Stimulated activated CD4-positive, alpha-beta T cell treated with anti-CD3 and anti-CD28 coated beads, Interleukin-15, amount 100 ng/mL, for 1 hour (primary cell): ENCODE measurements around the gene LRCH3.

Experiments used
- DNase-seq, 2 donors: peaks; one replicate each; pipeline ENCODE4 v3.0.0-alpha.2; 2020; ENCODE audit warnings: low read depth in 1 of 2, low spot score in 1 of 2

The LRCH3 gene

GRCh38 chr3:197791892-197792647, 1.0 kb downstream of the LRCH3 start:
- no peak for DNase-seq

GRCh38 chr3:197793247-197793646, 2.2 kb downstream of the LRCH3 start:
- no peak for DNase-seq

GRCh38 chr3:197794115-197794514, 3.1 kb downstream of the LRCH3 start:
- no peak for DNase-seq

GRCh38 chr3:197795200-197795599, 4.1 kb downstream of the LRCH3 start:
- no peak for DNase-seq

GRCh38 chr3:197796087-197796486, 5.0 kb downstream of the LRCH3 start:
- no peak for DNase-seq

GRCh38 chr3:197798863-197799262, 7.8 kb downstream of the LRCH3 start:
- DNase-seq, result no peak

GRCh38 chr3:197800379-197800778, 9.3 kb downstream of the LRCH3 start:
- DNase-seq, result no peak

GRCh38 chr3:197801891-197802778, 11.1 kb downstream of the LRCH3 start:
- no peak for DNase-seq

GRCh38 chr3:197802779-197803459, 11.9 kb downstream of the LRCH3 start:
- DNase-seq, result no peak

GRCh38 chr3:197804511-197804910, 13.5 kb downstream of the LRCH3 start:
- DNase-seq, result no peak

- DNase-seq, result no peak
Observed at GRCh38 chr3:197807969-197808587, 17.0 kb downstream of the LRCH3 start.

GRCh38 chr3:197809356-197810020, 18.4 kb downstream of the LRCH3 start:
- no peak for DNase-seq

GRCh38 chr3:197810901-197811300, 19.8 kb downstream of the LRCH3 start:
- no peak for DNase-seq

- no peak for DNase-seq
Observed at GRCh38 chr3:197811343-197811742, 20.3 kb downstream of the LRCH3 start.

GRCh38 chr3:197814372-197814771, 23.3 kb downstream of the LRCH3 start:
- no peak for DNase-seq

- no peak for DNase-seq
Observed at GRCh38 chr3:197820550-197821335, 29.7 kb downstream of the LRCH3 start.

GRCh38 chr3:197829397-197830045, 38.5 kb downstream of the LRCH3 start:
- DNase-seq, result no peak

GRCh38 chr3:197830308-197830966, 39.4 kb downstream of the LRCH3 start:
- no peak for DNase-seq

GRCh38 chr3:197830967-197831313, 39.9 kb downstream of the LRCH3 start:
- DNase-seq, result no peak
